ENCODE data around the gene RXRG. TPM values are rescaled to one million over a fixed set of nuclear protein-coding genes. Genes with fewer than 3 reads are reported as not detected.

RXRG gene
- total RNA-seq, 1 donor from 2014 or later: not detected

DNA sequence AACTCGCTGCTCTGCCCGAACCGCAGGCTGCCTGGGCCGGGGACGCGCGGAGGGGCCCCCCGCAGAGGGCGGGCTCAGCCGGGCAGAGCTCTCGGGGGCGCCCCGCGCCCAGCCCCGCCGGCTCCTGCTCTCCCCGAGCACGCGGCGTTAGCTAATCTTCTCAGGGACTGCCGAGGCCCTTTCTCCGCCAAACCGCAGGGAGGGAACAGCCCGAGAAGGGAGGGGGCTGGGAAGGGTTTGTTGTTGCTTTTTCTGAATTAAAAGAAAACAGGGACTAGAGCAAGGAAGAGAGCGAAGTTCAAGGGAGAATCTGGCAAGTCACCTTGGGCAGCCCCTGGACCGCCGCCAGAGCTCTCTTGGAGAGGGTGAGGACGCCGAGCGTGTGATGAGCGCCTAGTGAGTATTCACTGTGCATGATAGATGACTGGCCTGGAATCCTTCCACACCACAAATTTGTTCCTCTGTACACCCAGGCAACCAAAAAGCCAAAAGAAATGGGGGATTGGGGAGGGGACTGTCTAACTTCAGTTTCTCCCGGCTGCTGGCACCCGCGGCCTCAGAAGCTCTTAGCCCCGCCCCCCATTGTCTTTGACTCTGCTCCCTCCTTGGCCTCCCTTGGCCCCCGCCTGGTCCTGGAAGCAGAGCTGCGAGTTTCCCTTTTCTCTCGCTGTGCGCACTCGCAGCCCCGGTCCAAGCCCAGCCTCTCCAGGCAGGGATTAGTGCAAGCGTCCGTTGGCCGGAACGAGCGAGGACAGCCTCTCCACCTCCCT, 68.7 kb downstream of the RXRG start:
- Mint-ChIP-seq H3K27ac (ENCODE audit: unreplicated experiment) (peak overlapping the region; percentile 33), H3K36me3 (ENCODE audit: unreplicated experiment) (no peaks in the 10 kb centered on the region), H3K9me3 (ENCODE audit: unreplicated experiment) (no peaks in the 10 kb centered on the region), H3K4me1 (ENCODE audit: unreplicated experiment) (peaks cover 12% of the 10 kb centered on the region), H3K27me3 (ENCODE audit: unreplicated experiment) (peaks cover 65% of the 10 kb centered on the region), H3K4me3 (ENCODE audit: unreplicated experiment) (peak overlapping the region; percentile 67)
- DNase-seq (ENCODE audit: extremely low spot score, unreplicated experiment): no peak
- TF ChIP-seq, protein P1, sequence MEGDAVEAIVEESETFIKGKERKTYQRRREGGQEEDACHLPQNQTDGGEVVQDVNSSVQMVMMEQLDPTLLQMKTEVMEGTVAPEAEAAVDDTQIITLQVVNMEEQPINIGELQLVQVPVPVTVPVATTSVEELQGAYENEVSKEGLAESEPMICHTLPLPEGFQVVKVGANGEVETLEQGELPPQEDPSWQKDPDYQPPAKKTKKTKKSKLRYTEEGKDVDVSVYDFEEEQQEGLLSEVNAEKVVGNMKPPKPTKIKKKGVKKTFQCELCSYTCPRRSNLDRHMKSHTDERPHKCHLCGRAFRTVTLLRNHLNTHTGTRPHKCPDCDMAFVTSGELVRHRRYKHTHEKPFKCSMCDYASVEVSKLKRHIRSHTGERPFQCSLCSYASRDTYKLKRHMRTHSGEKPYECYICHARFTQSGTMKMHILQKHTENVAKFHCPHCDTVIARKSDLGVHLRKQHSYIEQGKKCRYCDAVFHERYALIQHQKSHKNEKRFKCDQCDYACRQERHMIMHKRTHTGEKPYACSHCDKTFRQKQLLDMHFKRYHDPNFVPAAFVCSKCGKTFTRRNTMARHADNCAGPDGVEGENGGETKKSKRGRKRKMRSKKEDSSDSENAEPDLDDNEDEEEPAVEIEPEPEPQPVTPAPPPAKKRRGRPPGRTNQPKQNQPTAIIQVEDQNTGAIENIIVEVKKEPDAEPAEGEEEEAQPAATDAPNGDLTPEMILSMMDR (IDR thresholded peaks at IDR 0.05): no peak

DNA sequence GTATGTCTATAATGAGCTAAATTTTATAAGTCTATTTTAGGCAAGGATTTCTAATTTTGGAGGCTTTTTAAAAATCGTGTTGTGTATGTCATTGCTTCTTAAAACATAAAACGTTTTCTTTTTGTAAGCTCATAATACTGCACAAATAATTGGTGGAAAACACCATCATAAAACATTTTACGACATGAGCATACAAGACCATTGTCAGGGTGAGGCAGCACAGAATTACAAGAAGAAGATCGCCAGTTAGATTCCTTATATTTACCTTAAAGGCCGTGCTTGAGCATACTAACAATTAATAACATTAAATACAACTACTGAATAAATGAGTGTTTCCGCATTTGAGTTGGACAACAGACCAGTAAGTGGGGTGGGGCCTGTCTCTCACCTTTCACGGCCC, 69.3 kb downstream of the RXRG start:
- H3K27me3 Mint-ChIP-seq (ENCODE audit: unreplicated experiment): peaks cover 70% of the 10 kb centered on the region
- TF ChIP-seq, protein P1 (IDR thresholded peaks at IDR 0.05): no peak
- H3K27ac Mint-ChIP-seq (ENCODE audit: unreplicated experiment): no peak overlapping the region
- H3K9me3 Mint-ChIP-seq (ENCODE audit: unreplicated experiment): no peaks in the 10 kb centered on the region
- no peaks in the 10 kb centered on the region for H3K36me3 Mint-ChIP-seq (ENCODE audit: unreplicated experiment)
- H3K4me3 Mint-ChIP-seq (ENCODE audit: unreplicated experiment): no peak overlapping the region
- DNase-seq (ENCODE audit: extremely low spot score, unreplicated experiment): no peak
- H3K4me1 Mint-ChIP-seq (ENCODE audit: unreplicated experiment): peaks cover 12% of the 10 kb centered on the region

DNA sequence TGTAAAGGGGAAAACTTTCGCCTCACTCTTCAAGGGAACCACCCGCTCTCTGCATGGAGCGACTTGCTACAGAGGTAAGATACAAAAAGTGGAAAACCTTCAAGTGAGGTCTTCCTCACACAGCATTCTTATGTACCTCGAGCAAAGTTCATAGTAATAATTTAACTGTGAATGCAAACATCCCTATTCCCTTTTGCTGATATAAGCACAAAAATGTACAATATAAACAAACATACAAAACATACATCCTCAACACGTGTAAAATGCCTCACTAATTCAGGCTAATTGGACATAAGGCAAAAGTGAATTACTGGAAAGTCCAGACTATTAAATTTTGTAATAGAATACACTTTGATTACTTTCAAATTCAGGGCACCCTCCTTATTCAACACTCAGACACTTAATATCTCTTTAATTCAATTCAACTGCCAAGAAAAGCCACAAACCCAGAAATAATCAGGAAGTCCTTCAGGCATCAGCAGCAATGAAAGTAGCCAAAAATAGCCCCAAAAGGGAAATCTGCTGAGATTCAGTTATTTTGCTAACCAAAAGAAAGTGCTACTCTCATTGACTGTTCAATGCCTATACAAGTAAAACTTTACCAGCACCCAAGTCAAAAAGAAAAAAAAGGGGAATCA, 73.2 kb downstream of the RXRG start:
- TF ChIP-seq, protein P1 (IDR thresholded peaks at IDR 0.05): no peak
- Mint-ChIP-seq H3K27me3 (ENCODE audit: unreplicated experiment) (peaks cover 65% of the 10 kb centered on the region), H3K4me1 (ENCODE audit: unreplicated experiment) (peaks cover 9% of the 10 kb centered on the region), H3K36me3 (ENCODE audit: unreplicated experiment) (no peaks in the 10 kb centered on the region), H3K27ac (ENCODE audit: unreplicated experiment) (no peak overlapping the region), H3K9me3 (ENCODE audit: unreplicated experiment) (no peaks in the 10 kb centered on the region), H3K4me3 (ENCODE audit: unreplicated experiment) (no peak overlapping the region)
- DNase-seq (ENCODE audit: extremely low spot score, unreplicated experiment): no peak

DNA sequence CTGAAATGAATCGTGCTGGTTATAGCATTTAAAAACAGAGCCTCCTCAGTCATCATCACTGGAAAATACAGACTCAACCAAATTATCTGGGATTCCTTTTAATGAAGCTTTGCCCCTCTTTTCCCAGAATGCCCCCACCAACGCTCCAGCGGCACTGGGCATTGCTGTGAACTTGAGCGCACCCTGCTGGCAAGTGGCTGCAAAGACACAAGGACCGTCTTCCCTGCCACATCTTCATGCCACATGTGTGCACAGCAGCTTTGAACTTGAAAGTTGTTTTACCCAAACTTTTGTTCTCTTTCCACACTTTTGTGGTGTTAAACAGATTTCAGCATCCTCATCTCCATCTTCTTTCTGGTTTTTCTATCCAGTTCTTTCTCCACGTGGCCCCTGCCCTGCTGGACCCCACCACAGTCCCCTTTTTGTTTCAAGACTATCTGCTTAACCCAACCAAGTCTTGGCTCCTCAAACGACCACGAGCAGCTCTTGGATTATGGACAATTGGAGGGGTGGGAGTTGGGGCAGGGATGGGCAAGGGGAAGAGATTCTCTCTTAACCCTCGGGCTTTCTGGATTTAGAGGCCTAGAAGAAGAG, 75.6 kb downstream of the RXRG start:
- no peak overlapping the region for H3K4me3 Mint-ChIP-seq (ENCODE audit: unreplicated experiment)
- no peaks in the 10 kb centered on the region for H3K36me3 Mint-ChIP-seq (ENCODE audit: unreplicated experiment)
- H3K27me3 Mint-ChIP-seq (ENCODE audit: unreplicated experiment): peaks cover 53% of the 10 kb centered on the region
- H3K27ac Mint-ChIP-seq (ENCODE audit: unreplicated experiment): no peak overlapping the region
- H3K9me3 Mint-ChIP-seq (ENCODE audit: unreplicated experiment): no peaks in the 10 kb centered on the region
- DNase-seq (ENCODE audit: extremely low spot score, unreplicated experiment): peak; percentile 83
- TF ChIP-seq, protein P1 (IDR thresholded peaks at IDR 0.05): peak; percentile 80
- H3K4me1 Mint-ChIP-seq (ENCODE audit: unreplicated experiment): no peaks in the 10 kb centered on the region

All from osteocyte (in vitro differentiated cells).